HFF-Myc (cell line): Measurements from ENCODE around the gene TRABD2A.

ENCODE experiments used
- DNase-seq: peaks from one replicate; pipeline ENCODE4 v3.0.0-alpha.2; 2011; ENCODE audit warnings: low read depth; ENCODE audit errors: extremely low read depth
- H3K4me3 ChIP-seq: replicated peaks from 2 replicates; pipeline ENCODE4 v1.5.1; 2011; ENCODE audit warnings: low read depth, mild to moderate bottlenecking, control low read depth, low read length
- CTCF ChIP-seq: IDR thresholded peaks from 2 replicates; pipeline ENCODE4 v1.5.1; 2012; ENCODE audit warnings: mild to moderate bottlenecking, low read depth, low read length, control low read depth; ENCODE audit errors: missing control alignments

TRABD2A gene

GRCh38 chr2:84885111-84885510, 4.2 kb upstream of the TRABD2A start:
- no peak for TF ChIP-seq CTCF
- no peak overlapping the region for H3K4me3 ChIP-seq

GRCh38 chr2:84884449-84884848, 3.6 kb upstream of the TRABD2A start:
- no peak for TF ChIP-seq CTCF
- DNase-seq = no peak
- no peak overlapping the region for H3K4me3 ChIP-seq

More at GRCh38 chr2:84885111-84885510, 4.2 kb upstream of the TRABD2A start:
- no peak for DNase-seq

- no peak overlapping the region for H3K4me3 ChIP-seq
- no peak for DNase-seq
- no peak for TF ChIP-seq CTCF
Measured at GRCh38 chr2:84882775-84883550, 2.1 kb upstream of the TRABD2A start.

GRCh38 chr2:84882414-84882738, 1.5 kb upstream of the TRABD2A start:
- DNase-seq = no peak
- TF ChIP-seq CTCF = no peak
- no peak overlapping the region for H3K4me3 ChIP-seq

- peak; percentile 85 for TF ChIP-seq CTCF
- H3K4me3 ChIP-seq = peak overlapping the region; percentile 47
- DNase-seq = peak; percentile 59
Measured at GRCh38 chr2:84881581-84882413, 913 bp upstream of the TRABD2A start.

GRCh38 chr2:84880395-84880644, 564 bp downstream of the TRABD2A start:
- peak overlapping the region; percentile 47 for H3K4me3 ChIP-seq
- TF ChIP-seq CTCF = no peak
- DNase-seq = no peak
